C4-2B (cell line): Measurements from ENCODE around the gene TUSC2.

Source experiments
- H3K27ac ChIP-seq: fragments of 450-650 bp; 2 replicates; pipeline ENCODE4 v1.5.1; 2017
- ZFX ChIP-seq: fragments of 450-650 bp; IDR thresholded peaks from 2 replicates; pipeline ENCODE4 v1.6.1; 2017
- TF ChIP-seq, protein P1 (sequence below): fragments of 450-650 bp; conservative IDR thresholded peaks from 2 replicates; pipeline ENCODE4 v1.5.1; 2017; ENCODE audit warnings: mild to moderate bottlenecking

TUSC2 gene

DNA sequence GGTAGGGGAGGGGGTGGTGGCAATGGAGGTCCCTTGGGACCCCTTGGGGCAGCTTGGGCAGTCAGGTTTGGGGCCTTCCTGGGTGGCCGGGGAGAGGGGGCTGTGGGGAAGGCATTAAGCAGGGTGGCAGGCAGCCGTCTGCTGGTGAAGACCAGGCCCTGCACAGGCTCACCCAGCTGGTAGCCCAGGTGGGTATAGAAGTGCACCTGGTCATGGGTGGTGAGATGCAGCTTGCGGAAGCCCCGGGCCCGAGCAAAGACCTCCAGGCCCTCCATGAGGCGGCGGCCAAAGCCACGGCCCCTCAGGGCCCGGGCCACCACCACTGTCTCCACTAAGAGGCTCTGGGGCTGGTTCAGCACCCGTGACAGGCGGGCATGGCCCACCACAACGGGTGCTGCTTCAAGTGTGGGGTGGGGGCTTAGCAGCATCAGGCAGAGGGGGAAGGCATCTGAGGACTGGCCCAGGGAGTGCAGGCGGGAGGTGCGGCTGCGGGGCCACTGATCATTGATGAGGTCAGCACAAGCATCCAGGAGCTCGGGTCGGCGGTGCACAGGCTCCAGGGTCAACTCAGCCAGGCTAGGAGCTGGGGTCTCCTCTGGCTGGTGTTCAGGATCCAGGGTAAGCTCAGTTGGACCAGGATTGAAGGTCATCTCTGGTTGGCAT lies 31.2 kb downstream of the TUSC2 start:
- TF ChIP-seq, protein P1, sequence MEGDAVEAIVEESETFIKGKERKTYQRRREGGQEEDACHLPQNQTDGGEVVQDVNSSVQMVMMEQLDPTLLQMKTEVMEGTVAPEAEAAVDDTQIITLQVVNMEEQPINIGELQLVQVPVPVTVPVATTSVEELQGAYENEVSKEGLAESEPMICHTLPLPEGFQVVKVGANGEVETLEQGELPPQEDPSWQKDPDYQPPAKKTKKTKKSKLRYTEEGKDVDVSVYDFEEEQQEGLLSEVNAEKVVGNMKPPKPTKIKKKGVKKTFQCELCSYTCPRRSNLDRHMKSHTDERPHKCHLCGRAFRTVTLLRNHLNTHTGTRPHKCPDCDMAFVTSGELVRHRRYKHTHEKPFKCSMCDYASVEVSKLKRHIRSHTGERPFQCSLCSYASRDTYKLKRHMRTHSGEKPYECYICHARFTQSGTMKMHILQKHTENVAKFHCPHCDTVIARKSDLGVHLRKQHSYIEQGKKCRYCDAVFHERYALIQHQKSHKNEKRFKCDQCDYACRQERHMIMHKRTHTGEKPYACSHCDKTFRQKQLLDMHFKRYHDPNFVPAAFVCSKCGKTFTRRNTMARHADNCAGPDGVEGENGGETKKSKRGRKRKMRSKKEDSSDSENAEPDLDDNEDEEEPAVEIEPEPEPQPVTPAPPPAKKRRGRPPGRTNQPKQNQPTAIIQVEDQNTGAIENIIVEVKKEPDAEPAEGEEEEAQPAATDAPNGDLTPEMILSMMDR = no peak
- TF ChIP-seq ZFX = no peak
- H3K27ac ChIP-seq = no peak overlapping the region

DNA sequence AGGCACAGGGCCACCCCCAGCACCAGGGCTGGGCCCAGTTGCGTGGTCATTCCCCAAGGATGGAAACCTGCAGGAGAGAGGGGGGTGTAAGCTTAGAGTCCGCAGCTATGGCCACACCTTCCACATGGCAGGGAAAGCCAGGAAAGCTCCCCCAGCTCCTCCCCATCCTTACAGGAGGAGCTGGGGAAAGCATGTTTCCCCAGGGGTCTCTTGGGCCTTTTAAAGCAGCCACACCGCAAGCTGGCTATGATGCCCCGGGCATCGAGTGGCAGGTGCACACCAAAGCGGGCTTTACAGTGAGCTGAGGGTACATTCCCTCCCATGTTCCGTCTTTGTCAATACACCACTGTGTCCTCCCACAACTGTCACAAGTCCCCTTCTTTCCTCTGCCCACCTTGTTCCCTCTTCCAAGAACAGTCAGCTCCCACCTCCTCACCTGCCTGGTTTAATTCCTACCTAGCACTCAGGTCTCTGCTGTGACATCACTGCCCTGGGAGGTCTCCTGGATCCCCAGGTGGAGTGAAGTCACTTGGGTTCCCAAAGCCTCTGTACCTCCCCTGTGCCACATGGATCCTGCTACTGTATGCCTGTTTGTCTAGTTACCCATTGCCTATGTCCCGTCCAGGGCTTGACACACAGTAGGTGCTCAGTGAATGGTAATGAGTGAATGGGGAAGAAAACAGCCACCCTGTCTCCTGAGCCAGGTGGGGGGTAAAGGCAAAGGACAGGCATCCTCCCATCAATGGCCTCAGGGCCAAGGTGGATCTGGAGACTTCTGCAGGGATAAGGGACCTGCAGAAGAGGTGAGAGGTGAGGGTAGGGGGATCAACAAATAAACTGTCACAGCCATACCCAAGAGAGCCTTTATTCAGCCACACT lies 32.2 kb downstream of the TUSC2 start:
- no peak for TF ChIP-seq ZFX
- TF ChIP-seq, protein P1 = no peak
- H3K27ac ChIP-seq = no peak overlapping the region

DNA sequence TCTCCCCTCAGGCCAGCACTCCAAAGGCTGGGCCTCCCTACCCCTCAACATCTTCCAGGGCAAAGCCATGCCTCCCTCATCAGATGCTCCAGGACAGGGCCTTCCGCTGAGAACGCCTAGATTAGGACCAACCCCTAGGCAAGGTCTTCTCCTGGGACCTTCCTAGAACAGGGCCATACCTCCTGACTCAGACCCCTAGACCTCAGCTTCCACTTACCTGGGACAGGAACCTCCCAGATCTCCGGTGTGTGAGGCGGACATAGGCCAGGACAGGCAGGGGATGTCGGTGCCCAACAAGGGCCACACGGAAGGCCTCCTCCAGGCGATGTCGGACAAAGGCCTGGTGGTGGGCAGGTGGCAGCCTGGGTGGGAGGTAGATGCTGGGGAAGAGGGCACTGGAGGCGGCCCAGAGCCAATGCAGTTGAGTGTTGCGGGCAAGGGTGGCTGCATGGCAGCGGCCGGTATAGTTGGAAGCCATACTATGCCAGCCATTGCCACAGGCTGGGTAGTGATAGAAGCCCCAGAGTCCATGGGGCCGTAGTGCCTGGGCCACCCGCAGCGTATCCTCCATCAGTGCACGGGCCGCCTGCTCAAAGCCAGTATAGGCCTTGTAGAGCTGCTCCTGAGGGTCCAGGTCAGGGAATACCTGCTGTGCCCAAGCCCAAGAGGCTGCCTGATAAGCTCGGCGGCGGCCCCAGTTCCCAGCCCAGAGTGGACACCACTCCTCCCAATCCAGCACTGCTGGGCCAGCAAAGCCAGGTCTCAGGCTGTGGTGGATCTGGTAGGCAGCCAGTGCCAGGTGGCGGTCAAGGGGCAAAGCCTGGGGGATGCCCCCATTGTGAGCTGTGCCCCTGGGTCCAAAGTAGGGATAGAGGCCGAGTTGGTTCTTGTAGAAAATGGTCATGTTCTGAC lies 33.3 kb downstream of the TUSC2 start:
- TF ChIP-seq ZFX = no peak
- TF ChIP-seq, protein P1 = no peak
- H3K27ac ChIP-seq = no peak overlapping the region

DNA sequence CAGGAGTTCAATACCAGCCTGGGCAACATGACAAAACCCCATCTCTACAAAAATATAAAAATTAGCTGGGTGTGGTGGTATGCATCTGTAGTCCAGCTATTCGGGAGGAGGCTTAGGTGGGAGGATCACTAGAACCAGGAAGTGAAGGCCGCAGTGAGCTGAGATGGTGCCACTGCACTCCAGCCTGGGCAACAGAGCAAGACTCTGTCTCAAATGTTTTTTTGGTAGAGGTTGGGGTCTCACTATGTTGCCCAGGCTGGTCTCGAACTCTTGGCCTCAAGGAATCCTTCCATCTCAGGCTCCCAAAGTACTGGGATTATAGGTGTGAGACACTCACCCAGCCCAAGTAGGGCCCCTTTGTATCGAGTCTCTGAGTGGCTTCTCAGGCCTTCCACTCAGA lies 33.9 kb downstream of the TUSC2 start:
- no peak overlapping the region for H3K27ac ChIP-seq
- TF ChIP-seq, protein P1 = no peak
- TF ChIP-seq ZFX = no peak

DNA sequence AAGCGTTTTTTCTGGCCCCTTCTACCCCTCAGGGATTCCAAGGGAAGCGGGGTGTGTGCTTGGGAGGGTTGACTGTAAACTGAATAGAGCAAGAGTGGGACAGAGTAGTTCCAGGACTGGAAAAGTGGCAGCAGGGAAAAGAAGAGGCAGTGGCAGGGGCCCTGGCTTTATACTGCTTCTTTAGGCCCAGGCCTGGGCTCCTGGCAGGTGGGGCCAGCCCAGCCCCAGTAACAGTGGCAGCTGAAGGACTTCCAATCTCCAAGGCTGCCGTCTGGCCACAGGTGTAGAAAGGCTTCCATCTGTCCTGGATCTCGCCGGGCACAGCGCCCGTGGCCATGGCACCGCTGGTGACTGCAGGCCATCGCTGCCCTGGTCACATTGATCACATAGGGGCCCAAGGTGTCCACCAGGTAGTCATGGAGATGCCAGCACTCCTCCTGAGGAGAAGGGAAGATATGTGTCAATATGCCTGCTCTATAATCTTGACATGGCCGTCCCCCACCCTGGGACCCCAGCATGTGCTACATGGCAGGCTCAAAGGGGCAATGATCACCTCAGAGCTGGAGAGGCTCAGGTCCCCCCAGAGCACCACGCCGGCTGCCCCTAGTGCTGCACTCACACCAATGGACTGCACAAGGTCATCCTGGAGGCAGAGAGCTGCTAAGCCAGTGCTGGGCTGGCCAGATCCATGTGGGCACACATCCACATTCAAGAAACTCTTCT lies 34.8 kb downstream of the TUSC2 start:
- TF ChIP-seq, protein P1 = no peak
- TF ChIP-seq ZFX = no peak
- H3K27ac ChIP-seq = peak overlapping the region; percentile 99

DNA sequence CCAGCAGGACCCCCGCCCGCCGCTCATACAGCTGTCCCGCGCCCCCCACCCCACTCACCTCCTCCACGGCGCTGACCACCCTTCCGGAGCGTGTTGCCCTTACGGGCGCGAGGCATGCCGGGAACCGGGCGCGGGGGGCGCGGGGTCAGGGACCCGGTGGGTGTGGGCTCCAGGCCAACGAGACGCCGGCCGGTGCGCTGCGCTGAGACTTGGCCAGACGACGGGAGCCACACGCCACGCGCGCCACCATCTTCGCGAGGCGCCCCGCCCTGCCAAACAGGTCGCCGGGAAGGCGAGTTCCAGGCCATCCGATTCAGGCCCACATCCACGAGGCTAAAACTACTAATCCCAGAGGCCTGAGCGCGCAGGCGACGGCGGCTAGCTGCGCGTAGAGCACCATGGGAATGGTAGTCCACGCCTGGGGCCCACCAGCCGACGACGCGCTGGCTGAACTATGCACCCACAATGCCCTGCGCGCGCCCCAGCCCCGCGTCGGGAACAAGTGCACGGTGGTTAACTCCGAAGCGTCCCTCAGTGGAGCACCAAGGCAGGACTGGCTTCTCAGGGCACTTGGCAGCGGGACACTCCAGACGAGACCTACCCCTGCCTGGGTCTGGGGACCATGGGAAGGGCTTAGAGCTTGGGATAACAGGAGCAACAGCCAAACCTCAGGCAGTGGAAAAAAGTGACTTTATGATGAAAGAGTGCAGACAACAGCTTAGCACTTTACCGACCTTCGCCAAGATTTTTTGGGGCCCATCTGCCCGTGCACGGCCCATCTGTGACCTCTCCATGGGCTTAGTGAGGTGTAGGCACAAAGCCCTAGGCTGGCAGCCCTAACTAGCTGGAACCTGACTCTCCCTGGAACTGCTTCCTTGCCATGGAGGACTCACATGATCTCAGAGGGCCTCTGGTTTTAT lies 35.6 kb downstream of the TUSC2 start, which contains the start of gene IFRD2:
Gene IFRD2, minus strand, starts transcription at position 271 of the 920 bp plus-strand sequence. Its CDS starts 155 bp downstream, at position 116.
- H3K27ac ChIP-seq = peak within 1 kb of the TSS; percentile 99
- TF ChIP-seq, protein P1 = no peak
- TF ChIP-seq ZFX = no peak
